Effector CD8-positive, alpha-beta T cell (primary cell): ENCODE measurements around the gene WDFY2.

Experiments
- DNase-seq: peaks from one replicate; lab custom pipeline; 2025; lab: John Stamatoyannopoulos, UW

WDFY2 gene

DNA sequence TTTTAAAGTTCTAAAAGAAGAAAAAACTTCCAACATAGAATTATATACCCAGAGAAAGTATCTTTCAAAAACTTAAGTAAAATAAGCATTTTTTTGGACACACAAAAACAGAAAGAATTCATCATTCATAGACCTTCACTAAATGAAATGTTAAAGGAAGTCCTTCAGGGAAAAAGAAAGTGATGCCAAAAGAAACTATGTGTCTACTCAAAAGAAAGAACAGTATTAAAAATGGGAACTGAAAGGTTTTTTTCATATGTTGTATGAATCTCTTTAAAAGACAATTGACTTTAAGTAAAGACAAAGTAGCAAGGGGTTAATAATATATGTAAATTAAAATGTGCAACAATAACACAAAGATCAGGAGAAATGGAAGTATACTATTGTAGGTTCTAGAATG is 123.2 kb downstream of the WDFY2 start:
- DNase-seq = no peak

DNA sequence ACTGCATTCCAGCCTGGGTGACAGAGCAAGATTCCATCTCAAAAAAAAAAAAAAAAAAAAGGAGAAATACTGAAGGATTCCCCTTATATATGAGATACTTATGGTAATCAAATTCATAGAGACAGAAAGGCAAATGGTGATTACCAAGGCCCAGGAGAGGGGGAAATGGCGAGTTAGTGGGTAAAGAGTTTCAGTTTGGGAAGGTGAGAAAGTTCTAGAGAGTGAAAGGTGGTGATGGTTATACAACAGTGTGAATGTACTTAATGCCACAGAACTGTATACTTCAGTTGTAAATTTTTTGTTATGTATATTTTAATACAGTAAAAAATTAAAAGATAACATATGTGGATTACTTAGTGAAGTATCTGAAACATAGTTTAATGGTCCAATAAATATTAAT is 129.5 kb downstream of the WDFY2 start:
- DNase-seq = no peak

DNA sequence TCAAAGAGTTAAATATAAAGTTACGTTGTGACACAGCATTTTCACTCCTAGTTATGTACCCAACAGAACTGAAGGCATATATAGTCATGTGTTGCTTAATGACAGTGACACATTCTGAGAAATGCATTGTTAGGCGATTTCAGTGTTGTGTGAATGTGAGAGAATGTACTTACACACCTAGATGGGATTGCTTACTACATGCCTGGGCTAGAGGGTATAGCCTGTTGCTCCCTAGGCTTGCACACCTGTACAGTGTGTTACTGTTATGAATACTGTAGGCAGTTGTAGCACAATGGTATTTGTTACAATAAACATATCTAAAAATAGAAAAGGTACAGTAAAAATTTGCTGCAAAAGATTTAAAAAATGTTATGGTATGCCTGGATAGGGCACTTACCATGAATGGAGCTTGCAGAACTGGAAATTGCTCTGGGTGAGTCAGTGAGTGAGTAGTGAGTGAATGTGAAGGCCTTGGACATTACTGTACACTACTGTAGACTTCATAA is 130.5 kb downstream of the WDFY2 start:
- DNase-seq = no peak

DNA sequence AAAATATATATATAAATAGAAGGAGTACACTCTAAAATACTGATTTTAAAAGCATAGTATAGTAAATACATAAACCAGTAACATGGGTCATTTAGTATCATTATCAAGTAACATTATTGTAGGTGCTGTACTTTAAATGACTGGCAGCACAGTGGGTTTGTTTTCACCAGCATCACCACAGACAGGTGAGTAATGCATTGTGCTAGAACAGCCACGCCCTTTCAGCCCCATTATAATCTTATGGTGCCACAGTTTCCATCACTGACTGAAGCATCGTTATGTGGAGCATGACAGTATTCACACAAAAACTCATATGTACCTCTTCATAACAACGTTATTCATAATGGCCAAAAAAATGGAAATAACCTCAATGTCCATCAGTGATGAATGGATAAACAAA is 131.4 kb downstream of the WDFY2 start:
- DNase-seq = no peak

DNA sequence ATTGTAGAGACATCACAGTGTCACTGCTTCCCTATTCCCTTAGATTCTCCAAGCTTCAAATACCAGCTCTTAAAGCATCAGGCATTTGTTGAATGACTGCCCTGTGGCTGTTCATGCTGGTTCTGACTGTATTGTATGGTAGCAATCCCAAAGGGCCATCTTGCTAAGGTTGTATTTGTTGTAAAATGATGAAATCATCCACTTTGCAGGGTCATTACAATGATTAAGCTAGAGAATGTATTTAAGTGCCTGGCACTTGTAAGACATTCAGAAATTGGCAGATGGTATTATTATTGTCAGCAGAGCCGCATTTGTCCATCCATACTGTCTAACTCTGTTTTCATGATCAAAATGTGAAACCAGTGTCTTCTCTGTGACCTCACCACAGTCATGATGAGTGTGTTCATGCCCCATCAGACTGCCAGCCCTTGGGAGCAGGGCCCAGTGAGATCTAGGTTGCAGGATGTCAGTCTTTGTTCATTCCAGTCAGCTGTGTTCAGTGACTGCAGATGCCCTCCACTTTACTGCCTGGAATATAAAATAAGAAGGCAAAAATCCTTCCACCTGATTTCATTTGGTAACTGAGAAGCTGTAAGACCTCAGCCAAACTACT is 133.6 kb downstream of the WDFY2 start:
- no peak for DNase-seq

DNA sequence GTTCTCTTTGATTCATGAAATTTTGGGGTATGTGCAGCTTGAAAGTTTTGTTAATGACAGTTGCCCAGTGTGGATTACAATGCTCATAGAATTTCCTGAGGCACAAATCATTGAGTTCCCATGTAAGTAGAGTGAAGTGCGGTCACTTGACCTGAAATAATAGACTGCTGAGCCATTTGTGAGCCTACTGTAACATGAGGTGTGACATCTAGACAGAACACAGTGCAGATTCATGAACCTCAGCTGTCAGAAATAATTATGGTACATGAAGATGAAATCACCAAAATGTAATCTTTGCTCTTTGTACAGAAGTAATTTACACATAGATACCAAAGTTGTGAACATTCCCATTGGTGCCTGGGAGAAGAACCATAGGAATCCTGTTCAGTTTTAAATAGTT is 135.1 kb downstream of the WDFY2 start:
- no peak for DNase-seq

GRCh38 chr13:51721496-51721895 is 137.2 kb downstream of the WDFY2 start:
- DNase-seq = no peak

- DNase-seq = no peak
These were observed 139.3 kb downstream of the WDFY2 start for GRCh38 chr13:51723529-51723928.

DNA sequence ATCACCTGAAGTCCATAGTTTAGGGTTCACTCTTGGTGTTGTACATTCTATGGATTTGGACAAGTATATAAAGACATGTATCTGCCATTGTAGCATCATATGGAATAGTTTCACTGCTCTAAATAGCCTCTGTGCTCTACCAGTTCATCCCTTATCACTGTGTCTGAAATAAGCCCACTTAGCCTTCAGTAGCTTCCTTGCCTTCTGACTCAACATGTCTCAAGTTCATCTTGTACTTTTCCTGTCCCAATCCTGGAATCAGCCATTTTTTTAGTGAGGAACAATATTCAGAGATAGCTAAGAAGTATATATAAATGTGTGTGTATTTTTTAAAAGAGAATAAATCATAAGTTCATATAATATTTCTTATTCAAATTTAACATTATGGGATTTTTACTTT is 140.5 kb downstream of the WDFY2 start:
- DNase-seq = no peak

GRCh38 chr13:51726446-51727193 is 142.4 kb downstream of the WDFY2 start:
- DNase-seq = no peak

DNA sequence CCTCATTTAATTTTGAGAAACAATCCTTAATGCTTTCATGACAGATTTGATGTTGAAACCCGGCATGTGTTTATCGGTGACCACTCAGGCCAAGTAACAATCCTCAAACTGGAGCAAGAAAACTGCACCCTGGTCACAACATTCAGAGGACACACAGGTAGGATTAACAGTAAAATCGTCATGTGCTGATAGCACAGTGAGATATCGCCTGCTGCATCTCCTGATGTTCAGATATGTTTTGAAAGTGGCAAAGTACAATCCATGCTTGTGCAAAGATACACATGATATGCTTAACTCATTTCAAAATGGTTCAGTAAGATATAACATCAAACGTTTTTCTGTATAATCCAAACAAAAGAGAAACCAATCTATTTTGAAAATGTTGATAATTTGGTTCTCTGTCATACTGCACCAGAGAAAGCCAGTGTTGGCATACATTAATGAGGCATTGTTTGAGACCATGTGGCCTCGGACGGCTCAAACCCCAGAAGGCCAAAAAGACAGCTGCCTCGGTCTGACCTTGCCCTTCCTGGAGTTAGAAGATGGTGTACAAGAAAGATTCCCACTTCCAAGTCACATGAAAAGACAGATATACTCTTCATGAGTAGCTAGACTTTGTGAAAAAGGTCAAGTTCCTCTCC is 143.5 kb downstream of the WDFY2 start:
- DNase-seq = no peak

DNA sequence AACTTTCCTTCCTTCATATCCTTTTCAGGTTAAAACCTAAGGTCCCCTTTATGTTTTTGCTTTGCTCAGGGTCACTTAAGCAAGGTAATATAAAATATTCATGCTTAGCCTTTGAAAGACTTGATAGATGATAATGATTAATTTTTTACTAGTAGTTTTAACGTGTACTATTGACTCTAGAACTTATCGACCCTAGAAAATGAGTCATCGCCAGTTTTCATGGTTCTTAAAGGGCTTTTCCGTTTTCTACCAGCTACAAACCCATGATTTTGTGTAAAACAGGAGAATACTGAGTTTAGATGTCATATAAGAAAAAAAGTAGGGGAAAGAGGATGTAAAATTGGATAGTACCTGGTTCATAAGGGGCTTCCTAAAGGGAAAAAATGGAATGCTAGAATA is 144.0 kb downstream of the WDFY2 start:
- no peak for DNase-seq

DNA sequence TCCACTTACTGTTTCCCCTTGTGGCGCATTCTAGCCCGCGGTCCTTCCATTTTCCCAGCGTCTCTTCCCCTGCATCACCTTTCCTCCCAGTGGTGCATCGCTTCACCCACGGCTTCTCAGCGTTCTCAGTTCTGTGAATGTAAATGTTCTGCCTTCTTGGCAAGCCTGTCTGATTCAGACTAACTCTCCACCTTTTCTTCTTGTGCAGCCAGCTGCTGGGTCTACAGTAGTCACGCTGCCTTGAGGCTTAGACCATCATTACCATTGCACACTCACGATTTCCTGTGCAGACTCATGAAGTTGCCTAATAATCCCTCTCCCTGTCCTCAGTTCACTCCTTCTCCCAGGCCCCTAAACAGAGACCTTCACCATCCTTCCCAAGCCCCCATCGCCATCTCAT is 144.7 kb downstream of the WDFY2 start:
- DNase-seq = no peak

DNA sequence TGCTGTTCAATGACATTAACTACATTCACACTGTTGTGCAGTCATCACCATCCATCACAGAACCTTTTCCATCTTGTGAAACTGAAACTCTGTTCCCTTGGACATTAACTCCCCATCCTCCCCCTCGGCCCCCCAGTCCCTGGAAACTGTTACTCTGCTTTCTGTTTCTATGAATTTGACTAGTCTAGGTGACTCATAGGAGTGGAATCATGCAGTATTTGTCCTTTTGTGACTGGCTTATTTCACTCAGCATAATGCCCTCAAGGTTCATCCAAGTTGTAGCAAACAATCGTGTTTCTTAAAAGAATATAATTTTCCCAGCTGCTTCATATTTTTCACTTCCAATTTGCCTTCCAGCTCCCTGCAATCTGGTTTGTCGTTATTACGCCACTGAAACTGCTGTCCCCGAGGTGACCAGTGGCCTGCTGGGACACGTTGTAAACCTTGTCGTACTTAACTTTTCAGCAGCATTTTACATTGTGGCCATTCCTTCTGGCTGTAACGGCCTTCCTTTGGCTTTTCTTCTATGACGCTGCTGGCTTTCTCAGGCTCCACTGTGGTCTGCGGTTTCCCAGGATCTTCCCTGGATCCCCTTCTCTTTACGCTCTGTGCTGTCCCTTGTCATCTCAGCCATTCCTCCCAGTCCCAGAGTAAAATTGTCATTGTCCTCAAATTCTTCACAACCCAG is 145.7 kb downstream of the WDFY2 start:
- no peak for DNase-seq

GRCh38 chr13:51730927-51731326 is 146.7 kb downstream of the WDFY2 start:
- DNase-seq = no peak

- no peak for DNase-seq
These were observed 147.5 kb downstream of the WDFY2 start for GRCh38 chr13:51731759-51732158.

DNA sequence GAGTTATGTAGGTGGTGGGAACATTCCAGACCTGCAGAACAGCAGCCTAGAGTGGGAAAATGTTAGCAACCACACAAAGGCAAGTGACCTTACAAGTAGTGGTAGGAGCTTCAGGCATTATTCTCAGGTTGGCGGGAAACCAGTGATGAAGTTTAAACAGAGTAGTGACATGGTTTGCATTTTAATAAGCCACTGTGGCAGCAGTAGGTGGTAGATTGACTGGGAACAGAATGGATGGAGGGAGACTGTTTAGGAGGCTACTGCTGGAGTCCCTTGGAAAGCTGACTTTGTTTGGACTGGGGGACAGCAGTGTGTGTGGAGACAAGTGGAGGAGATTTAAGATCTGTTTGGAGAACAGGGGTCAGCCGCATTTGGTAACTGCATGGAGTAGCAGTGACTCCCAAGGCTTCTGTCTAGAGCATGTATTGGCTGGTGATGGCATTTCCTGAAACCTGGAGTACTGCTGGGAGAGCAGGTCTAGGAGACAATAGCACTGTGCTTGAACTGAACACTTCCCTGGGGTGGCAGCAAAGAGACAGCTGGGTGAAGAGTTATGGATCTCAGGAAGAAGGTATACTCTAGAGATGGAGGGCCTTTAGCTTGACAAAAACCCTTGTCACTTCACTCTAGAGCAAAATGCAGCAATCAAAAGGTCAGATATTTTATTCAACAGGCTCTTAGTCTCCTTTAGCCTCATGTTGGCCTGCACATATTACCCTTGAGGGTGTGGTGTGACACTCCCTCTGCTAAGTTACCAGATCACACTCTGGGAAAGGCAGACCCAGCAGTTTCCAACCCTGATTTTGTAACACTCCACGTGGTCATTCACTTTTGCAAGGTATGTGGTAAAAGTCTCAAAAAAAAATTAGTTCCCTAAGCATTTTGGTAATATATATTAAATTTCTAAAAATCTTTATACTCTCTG is 149.4 kb downstream of the WDFY2 start:
- no peak for DNase-seq

- DNase-seq = no peak
These were observed 150.5 kb downstream of the WDFY2 start for GRCh38 chr13:51734786-51735185.

DNA sequence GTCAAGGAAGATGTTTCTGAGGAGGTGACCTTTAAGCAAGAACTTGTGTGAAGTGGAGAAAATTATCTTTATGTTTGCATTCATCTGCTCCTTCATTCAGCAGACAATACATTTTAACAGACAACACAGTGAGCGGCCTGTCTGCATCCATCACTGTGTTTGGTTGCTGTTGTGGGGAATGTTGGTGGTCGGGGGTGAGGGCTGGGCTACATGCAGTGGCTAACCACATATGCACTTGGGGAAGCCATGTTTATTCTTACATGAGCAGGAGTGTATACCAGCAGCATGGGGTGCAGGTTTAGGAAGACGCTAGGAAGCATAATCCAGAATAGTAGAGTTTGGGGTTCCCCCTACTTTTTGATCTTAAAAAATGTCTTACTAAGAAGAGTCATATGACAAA is 153.3 kb downstream of the WDFY2 start:
- DNase-seq = no peak

GRCh38 chr13:51738226-51738905 is 154.1 kb downstream of the WDFY2 start:
- no peak for DNase-seq
